A549 (cell line): Measurements from ENCODE around the gene XG.
"Not testable (repeated sequence)": the region's sequence is repeated elsewhere in the genome, so short reads cannot be mapped to it uniquely, and the experiment has no call there.

Experiments used
- E2F6 ChIP-seq: IDR thresholded peaks from 2 replicates; pipeline ENCODE4 v1.6.1; 2012; ENCODE audit warnings: low read depth, borderline replicate concordance
- EP300 ChIP-seq, 2 experiments: fragments of >200 bp; sonication (Bioruptor Twin); formaldehyde crosslinking; IDR thresholded peaks; 2 replicates in 1 of 2; 3 replicates in 1 of 2; pipeline ENCODE4 v1.6.1; 2016 to 2017
- FOSB ChIP-seq: fragments of 250-450 bp; sonication (Bioruptor Pico); IDR thresholded peaks from 2 replicates; pipeline ENCODE4 v1.5.0; 2020; ENCODE audit warnings: mild to moderate bottlenecking, moderate library complexity
- MAX ChIP-seq: IDR thresholded peaks from 2 replicates; pipeline ENCODE4 v1.6.1; 2012
- POLR2A ChIP-seq: IDR thresholded peaks from 2 replicates; pipeline ENCODE4 v1.6.1; 2012; ENCODE audit warnings: mild to moderate bottlenecking, low read length
- RFX5 ChIP-seq: fragments of 450-650 bp; IDR thresholded peaks from 2 replicates; pipeline ENCODE4 v1.7.1; 2014; ENCODE audit warnings: antibody characterized with exemption, mild to moderate bottlenecking, moderate library complexity
- TF ChIP-seq, protein P1 (sequence below): fragments of >200 bp; sonication (Bioruptor Twin); formaldehyde crosslinking; IDR thresholded peaks from 3 replicates; pipeline ENCODE4 v1.5.1; 2016
- TF ChIP-seq, protein P2 (sequence below): fragments of 450-650 bp; IDR thresholded peaks from 2 replicates; pipeline ENCODE4 v1.6.1; 2014; ENCODE audit warnings: antibody characterized with exemption
- TF ChIP-seq, protein P3 (sequence below): fragments of >200 bp; sonication (Bioruptor Twin); formaldehyde crosslinking; IDR thresholded peaks from 3 replicates; pipeline ENCODE4 v1.6.1; 2016

GRCh38 chrX:2751874-2752300 is at the start of gene XG:
- TF ChIP-seq, protein P1, sequence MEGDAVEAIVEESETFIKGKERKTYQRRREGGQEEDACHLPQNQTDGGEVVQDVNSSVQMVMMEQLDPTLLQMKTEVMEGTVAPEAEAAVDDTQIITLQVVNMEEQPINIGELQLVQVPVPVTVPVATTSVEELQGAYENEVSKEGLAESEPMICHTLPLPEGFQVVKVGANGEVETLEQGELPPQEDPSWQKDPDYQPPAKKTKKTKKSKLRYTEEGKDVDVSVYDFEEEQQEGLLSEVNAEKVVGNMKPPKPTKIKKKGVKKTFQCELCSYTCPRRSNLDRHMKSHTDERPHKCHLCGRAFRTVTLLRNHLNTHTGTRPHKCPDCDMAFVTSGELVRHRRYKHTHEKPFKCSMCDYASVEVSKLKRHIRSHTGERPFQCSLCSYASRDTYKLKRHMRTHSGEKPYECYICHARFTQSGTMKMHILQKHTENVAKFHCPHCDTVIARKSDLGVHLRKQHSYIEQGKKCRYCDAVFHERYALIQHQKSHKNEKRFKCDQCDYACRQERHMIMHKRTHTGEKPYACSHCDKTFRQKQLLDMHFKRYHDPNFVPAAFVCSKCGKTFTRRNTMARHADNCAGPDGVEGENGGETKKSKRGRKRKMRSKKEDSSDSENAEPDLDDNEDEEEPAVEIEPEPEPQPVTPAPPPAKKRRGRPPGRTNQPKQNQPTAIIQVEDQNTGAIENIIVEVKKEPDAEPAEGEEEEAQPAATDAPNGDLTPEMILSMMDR: not testable (repeated sequence)
- TF ChIP-seq, protein P2, sequence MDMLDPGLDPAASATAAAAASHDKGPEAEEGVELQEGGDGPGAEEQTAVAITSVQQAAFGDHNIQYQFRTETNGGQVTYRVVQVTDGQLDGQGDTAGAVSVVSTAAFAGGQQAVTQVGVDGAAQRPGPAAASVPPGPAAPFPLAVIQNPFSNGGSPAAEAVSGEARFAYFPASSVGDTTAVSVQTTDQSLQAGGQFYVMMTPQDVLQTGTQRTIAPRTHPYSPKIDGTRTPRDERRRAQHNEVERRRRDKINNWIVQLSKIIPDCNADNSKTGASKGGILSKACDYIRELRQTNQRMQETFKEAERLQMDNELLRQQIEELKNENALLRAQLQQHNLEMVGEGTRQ: not testable (repeated sequence)
- TF ChIP-seq EP300 (IDR thresholded peaks at IDR 0.05); MAX; FOSB (CRISPR knock-in tag); RFX5; POLR2A; E2F6: not testable (repeated sequence)
- TF ChIP-seq, protein P3, sequence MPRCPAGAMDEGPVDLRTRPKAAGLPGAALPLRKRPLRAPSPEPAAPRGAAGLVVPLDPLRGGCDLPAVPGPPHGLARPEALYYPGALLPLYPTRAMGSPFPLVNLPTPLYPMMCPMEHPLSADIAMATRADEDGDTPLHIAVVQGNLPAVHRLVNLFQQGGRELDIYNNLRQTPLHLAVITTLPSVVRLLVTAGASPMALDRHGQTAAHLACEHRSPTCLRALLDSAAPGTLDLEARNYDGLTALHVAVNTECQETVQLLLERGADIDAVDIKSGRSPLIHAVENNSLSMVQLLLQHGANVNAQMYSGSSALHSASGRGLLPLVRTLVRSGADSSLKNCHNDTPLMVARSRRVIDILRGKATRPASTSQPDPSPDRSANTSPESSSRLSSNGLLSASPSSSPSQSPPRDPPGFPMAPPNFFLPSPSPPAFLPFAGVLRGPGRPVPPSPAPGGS: not testable (repeated sequence)
